Omental fat pad (tissue), 4 donors: ENCODE measurements around the gene DLG2. TPM values are rescaled to one million over a fixed set of nuclear protein-coding genes. Genes with fewer than 3 reads are reported as not detected.

ENCODE experiments used
- ATAC-seq: fragments of 150-250 bp; one replicate; pipeline ENCODE4 v1.9.1; 2016; ENCODE audit warnings: mild to moderate bottlenecking, moderate library complexity; ENCODE audit not compliant: low FRiP score
- DNase-seq: peaks from one replicate; pipeline ENCODE4 v3.0.0-alpha.2; 2019; ENCODE audit warnings: low spot score
- CTCF ChIP-seq, 3 donors: fragments of 450-650 bp; IDR thresholded peaks; one replicate each; pipeline ENCODE4 v1.5.1; 2016 to 2017; ENCODE audit warnings: antibody characterized with exemption in 3 of 3, mild to moderate bottlenecking in 3 of 3, moderate library complexity in 2 of 3
- total RNA-seq, 4 donors: library from RNA; depleted of rRNA; stranded (reverse); fragments of >200 nt; gene quantifications; one replicate each; pipeline ENCODE4 v1.1.0, GENCODE V29; 2016

DLG2 gene
- total RNA-seq, 4 donors from 2014 or later: 4.8 to 13.2 (median 8.1) TPM

DNA sequence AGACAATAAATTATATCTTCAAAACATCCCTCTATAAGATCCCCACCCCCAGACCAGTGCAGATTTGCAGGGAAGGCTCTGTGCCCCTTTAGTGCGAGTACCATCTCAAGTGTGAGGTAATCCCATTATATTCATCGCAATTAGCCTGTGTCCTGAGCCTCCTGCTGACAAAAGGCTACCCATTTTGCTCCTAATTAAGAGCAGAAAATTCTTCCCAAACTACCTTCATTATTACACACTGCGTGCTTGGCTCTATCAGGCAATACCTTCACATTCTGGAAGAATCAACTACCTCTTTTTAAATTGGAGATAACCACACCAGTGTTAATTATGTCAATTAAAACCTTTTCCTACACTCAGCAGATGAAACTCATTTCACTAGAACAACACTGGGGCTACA lies 1207.5 kb downstream of the DLG2 start:
- ATAC-seq (no peak), DNase-seq (no peak)
- no peak for TF ChIP-seq CTCF (IDR thresholded peaks at IDR 0.05)

DNA sequence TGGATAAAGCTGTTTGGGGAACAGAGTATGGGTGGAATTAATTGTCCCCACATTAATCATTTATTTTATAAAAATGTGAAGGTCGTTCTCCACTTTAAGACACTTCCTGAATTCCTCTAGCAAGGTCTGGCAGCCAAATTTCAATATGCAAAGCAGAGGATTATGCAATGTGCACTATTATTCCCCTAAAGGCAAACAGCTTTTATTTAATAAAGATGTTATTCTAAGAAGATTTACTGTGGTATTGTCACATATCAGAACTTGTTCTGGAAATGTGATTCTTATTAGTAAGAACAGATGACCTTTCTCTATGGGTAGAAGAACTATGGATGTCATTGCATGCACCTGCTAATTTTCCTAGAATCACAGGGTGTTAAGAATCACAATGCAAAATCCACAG lies 1212.2 kb downstream of the DLG2 start:
- no peak for TF ChIP-seq CTCF (IDR thresholded peaks at IDR 0.05)
- ATAC-seq: no peak
- DNase-seq: no peak

DNA sequence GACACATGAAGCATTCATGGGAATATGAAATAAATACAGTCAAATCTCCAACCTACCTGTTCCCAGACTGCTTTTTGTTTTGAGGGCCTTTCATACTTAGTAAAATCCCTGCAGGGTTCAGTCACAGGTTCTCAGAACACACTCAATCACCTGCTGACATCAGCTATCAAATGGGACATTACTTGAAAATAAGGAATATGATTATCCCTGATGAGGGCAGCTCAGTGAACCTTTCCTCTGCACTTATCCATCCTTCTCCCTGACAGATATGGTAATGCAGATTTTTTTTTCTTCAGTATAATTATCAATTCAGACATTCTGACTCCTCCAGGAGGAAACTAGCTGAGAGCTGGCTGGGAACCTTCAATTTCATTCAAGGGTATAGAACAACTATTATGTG lies 1213.6 kb downstream of the DLG2 start:
- ATAC-seq (no peak), DNase-seq (no peak)
- no peak for TF ChIP-seq CTCF (IDR thresholded peaks at IDR 0.05)

GRCh38 chr11:84412862-84413261 lies 1214.3 kb downstream of the DLG2 start:
- DNase-seq (no peak), ATAC-seq (no peak)
- TF ChIP-seq CTCF (IDR thresholded peaks at IDR 0.05): no peak

DNA sequence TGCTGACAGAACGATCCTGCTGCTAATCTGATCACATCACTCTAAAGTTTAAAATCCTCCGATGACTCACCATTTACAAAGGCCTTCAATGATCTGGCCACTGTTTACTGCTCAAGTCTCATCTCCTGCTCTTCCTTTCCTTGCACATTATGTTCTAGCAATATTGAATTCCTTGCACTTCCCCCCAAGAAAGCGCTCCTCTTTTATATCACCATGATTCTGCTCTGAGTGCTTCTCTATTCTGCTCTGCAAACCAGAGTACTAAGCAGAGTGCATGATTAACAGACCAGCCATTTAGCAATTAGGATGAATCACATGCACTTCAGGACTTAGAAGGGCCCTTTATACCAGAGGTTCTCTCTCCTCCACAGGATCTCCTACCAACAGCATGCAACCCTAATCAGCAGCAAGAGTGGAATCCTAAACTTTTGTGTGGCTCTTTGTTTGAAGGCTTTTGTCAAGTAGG lies 1218.2 kb downstream of the DLG2 start:
- DNase-seq (no peak), ATAC-seq (no peak)
- TF ChIP-seq CTCF (IDR thresholded peaks at IDR 0.05): no peak

- no peak for ATAC-seq
These were observed 1220.1 kb downstream of the DLG2 start for GRCh38 chr11:84407091-84407490.

More at GRCh38 chr11:84407091-84407490, 1220.1 kb downstream of the DLG2 start:
- TF ChIP-seq CTCF (IDR thresholded peaks at IDR 0.05): no peak
- DNase-seq: no peak
